Measurements from ENCODE around the gene MYZAP.

- TF ChIP-seq CTCF (IDR thresholded peaks at IDR 0.05) (no peak), EZH2phosphoT487 (IDR thresholded peaks at IDR 0.05) (no peak), EZH2 (IDR thresholded peaks at IDR 0.05) (no peak)
Measured at GRCh38 chr15:57639306-57639705, 47.6 kb downstream of the MYZAP start.

Data from neural progenitor cell (in vitro differentiated cells).